ENCODE measurements around the gene ANKH.

DNA sequence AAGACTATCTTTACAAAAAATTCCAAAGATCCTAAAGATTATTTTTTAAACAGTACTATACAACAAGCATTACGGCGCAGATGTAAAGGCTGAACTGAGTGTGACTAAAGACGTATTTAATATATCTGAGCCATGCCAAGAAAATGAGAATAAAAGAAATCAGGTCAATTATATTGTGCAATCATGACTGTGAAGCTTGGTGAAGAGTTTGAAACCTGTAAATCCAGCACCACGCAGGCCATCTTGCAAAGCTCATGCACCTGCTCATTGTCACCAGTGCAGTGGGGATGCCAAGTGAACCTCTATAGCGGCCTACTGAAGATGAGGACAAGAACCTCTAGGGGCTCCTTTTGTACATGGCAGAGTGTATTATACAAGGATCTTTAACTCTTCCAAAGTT lies 89.0 kb downstream of the ANKH start:
- TF ChIP-seq, protein P1, sequence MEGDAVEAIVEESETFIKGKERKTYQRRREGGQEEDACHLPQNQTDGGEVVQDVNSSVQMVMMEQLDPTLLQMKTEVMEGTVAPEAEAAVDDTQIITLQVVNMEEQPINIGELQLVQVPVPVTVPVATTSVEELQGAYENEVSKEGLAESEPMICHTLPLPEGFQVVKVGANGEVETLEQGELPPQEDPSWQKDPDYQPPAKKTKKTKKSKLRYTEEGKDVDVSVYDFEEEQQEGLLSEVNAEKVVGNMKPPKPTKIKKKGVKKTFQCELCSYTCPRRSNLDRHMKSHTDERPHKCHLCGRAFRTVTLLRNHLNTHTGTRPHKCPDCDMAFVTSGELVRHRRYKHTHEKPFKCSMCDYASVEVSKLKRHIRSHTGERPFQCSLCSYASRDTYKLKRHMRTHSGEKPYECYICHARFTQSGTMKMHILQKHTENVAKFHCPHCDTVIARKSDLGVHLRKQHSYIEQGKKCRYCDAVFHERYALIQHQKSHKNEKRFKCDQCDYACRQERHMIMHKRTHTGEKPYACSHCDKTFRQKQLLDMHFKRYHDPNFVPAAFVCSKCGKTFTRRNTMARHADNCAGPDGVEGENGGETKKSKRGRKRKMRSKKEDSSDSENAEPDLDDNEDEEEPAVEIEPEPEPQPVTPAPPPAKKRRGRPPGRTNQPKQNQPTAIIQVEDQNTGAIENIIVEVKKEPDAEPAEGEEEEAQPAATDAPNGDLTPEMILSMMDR (IDR thresholded peaks at IDR 0.05; ENCODE audit: low read depth, low read length, missing input control), result no peak
- TF ChIP-seq, protein P2, sequence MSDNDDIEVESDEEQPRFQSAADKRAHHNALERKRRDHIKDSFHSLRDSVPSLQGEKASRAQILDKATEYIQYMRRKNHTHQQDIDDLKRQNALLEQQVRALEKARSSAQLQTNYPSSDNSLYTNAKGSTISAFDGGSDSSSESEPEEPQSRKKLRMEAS (IDR thresholded peaks at IDR 0.05), result no peak
- no peak for TF ChIP-seq TAF1 (conservative IDR thresholded peaks at IDR 0.05)
- TF ChIP-seq SP1 (IDR thresholded peaks at IDR 0.05), result no peak
- no peak for TF ChIP-seq YY1 (IDR thresholded peaks at IDR 0.05)
